Transverse colon (tissue), 4 donors: ENCODE measurements around the gene FOSL1. TPM values are rescaled to one million over a fixed set of nuclear protein-coding genes. Genes with fewer than 3 reads are reported as not detected.
A peak's percentile ranks its signal among the peaks of the same experiment; 100 is the strongest.

Experiments
- DNase-seq: peaks from one replicate; pipeline ENCODE4 v3.0.0-alpha.2; 2019
- H3K27ac ChIP-seq, 4 donors: fragments of 200-600 bp; sonication (generic); 2 replicates each; pipeline ENCODE4 v1.5.1; 2016 to 2018; ENCODE audit warnings: inconsistent platforms in 4 of 4
- H3K27me3 ChIP-seq: fragments of 200-600 bp; sonication (generic); 2 replicates; pipeline ENCODE4 v1.5.1; 2017; ENCODE audit warnings: inconsistent platforms
- H3K36me3 ChIP-seq, 4 donors: fragments of 200-600 bp; sonication (generic); 2 replicates each; pipeline ENCODE4 v1.5.1; 2017 to 2019; ENCODE audit warnings: inconsistent platforms in 4 of 4
- H3K4me1 ChIP-seq, 4 donors: fragments of 200-600 bp; sonication (generic); 2 replicates each; pipeline ENCODE4 v1.5.1; 2017 to 2020; ENCODE audit warnings: inconsistent platforms in 4 of 4
- H3K4me3 ChIP-seq, 4 donors: fragments of 200-600 bp; sonication (generic); 1 replicate in 1 of 4; 2 replicates in 3 of 4; pipeline versions ENCODE4 v1.5.1 to v1.6.1; 2017 to 2019; ENCODE audit warnings: inconsistent platforms in 4 of 4
- H3K9me3 ChIP-seq, 2 donors: fragments of 200-600 bp; sonication (generic); 2 replicates each; pipeline ENCODE4 v1.5.1; 2017 to 2019; ENCODE audit warnings: inconsistent platforms in 2 of 2
- EP300 ChIP-seq: sonication (generic); formaldehyde crosslinking; IDR thresholded peaks from one replicate; pipeline ENCODE4 v1.6.1; 2017; ENCODE audit warnings: antibody characterized with exemption, low read depth
- POLR2A ChIP-seq: fragments of 450-650 bp; IDR thresholded peaks from one replicate; pipeline ENCODE4 v1.6.1; 2016; ENCODE audit warnings: antibody characterized with exemption, mild to moderate bottlenecking, moderate library complexity
- POLR2AphosphoS5 ChIP-seq, 3 donors: sonication (generic); formaldehyde crosslinking; IDR thresholded peaks; one replicate each; pipeline ENCODE4 v1.6.1; 2016; ENCODE audit warnings: antibody characterized with exemption in 3 of 3
- WGBS, 2 donors: methylation state at CpG; one replicate each; pipeline ENCODE4 v1.1.5; 2018; ENCODE audit warnings: low coverage in 1 of 2; 5-methylcytosine and 5-hydroxymethylcytosine counted together
- in situ Hi-C, 4 donors: fragments of 200-750 bp; cut with MboI; loops; one replicate each; pipeline versions ENCODE4 v1.15.0 to v1.15.1; 2017; ENCODE audit warnings: low sequenced_read_pairs in 3 of 4, low pct_ligation_motif_present in 1 of 4, low pct_unique_long_range_greater_than_20kb in 1 of 4
- intact Hi-C: fragments of 100-400 bp; cut with DNase I; formaldehyde crosslinking; loops from one replicate; pipeline ENCODE4 v1.15.1; 2023; ENCODE audit warnings: low total_unique reads
- total RNA-seq, 4 donors: library from RNA; depleted of rRNA; stranded (reverse); fragments of >200 nt; gene quantifications; one replicate each; pipeline ENCODE4 v1.1.0, GENCODE V29; 2016
- TF ChIP-seq, protein P1 (sequence below), 5 experiments: fragments of 200-600 bp in 3 of 5; fragments of 450-650 bp in 2 of 5; sonication (generic) in 3 of 5; IDR thresholded peaks; 1 replicate in 2 of 5; 2 replicates in 3 of 5; pipeline ENCODE4 v1.5.1; 2016 to 2017; ENCODE audit warnings: antibody characterized with exemption in 5 of 5, inconsistent platforms in 3 of 5, mild to moderate bottlenecking in 2 of 5, moderate library complexity in 1 of 5

The FOSL1 gene
- total RNA-seq, 4 donors from 2014 or later: 1.2 to 11.6 TPM; not detected in 2

- no peaks in the 10 kb centered on the region for H3K9me3 ChIP-seq
- 1% methylated on average over 26 of the region's 57 CpGs; no CpG with 5 or more reads in 1 of the 2 donors for WGBS, 2 donors
- H3K27me3 ChIP-seq: no peaks in the 10 kb centered on the region
- H3K4me3 ChIP-seq: peak overlapping the region; percentile 84 to 97 (median 90)
- H3K27ac ChIP-seq: peak overlapping the region; percentile 97 to 100 (median 100)
- peaks cover 2 to 19% (median 14%) of the 10 kb centered on the region in 4 donors for H3K36me3 ChIP-seq
- H3K4me1 ChIP-seq: peaks cover 41 to 73% (median 63%) of the 10 kb centered on the region in 4 donors
- peak; percentile 90 for DNase-seq
- peak; percentile 88 for TF ChIP-seq POLR2A
- peak; percentile 75 to 93 (median 87) for TF ChIP-seq POLR2AphosphoS5 (IDR thresholded peaks at IDR 0.05)
- TF ChIP-seq, protein P1, sequence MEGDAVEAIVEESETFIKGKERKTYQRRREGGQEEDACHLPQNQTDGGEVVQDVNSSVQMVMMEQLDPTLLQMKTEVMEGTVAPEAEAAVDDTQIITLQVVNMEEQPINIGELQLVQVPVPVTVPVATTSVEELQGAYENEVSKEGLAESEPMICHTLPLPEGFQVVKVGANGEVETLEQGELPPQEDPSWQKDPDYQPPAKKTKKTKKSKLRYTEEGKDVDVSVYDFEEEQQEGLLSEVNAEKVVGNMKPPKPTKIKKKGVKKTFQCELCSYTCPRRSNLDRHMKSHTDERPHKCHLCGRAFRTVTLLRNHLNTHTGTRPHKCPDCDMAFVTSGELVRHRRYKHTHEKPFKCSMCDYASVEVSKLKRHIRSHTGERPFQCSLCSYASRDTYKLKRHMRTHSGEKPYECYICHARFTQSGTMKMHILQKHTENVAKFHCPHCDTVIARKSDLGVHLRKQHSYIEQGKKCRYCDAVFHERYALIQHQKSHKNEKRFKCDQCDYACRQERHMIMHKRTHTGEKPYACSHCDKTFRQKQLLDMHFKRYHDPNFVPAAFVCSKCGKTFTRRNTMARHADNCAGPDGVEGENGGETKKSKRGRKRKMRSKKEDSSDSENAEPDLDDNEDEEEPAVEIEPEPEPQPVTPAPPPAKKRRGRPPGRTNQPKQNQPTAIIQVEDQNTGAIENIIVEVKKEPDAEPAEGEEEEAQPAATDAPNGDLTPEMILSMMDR (IDR thresholded peaks at IDR 0.05): peak in 1 of 5 experiments; percentile 18
- TF ChIP-seq EP300: peak; percentile 65
- in situ Hi-C loops (no loop called here), intact Hi-C loops (no loop called here)
Measured at GRCh38 chr11:65856689-65857499, 43.3 kb downstream of the FOSL1 start.

- WGBS, 2 donors: 40 to 74% methylated on average over 2 to 15 of the region's 15 CpGs
- intact Hi-C loops: no loop called here
- H3K27ac ChIP-seq: peak overlapping the region; percentile 97 to 100 (median 100)
- peaks cover 33 to 66% (median 54%) of the 10 kb centered on the region in 4 donors for H3K4me1 ChIP-seq
- H3K9me3 ChIP-seq: no peaks in the 10 kb centered on the region
- no peak for DNase-seq
- H3K36me3 ChIP-seq: peaks cover 2 to 28% (median 14%) of the 10 kb centered on the region in 4 donors
- in situ Hi-C loops: no loop called here
- H3K4me3 ChIP-seq: peak overlapping the region in 3 of 4 donors; percentile 84 to 97 (median 93)
- no peaks in the 10 kb centered on the region for H3K27me3 ChIP-seq
- TF ChIP-seq EP300: no peak
- no peak for TF ChIP-seq POLR2A
- TF ChIP-seq, protein P1 (IDR thresholded peaks at IDR 0.05): no peak
- no peak for TF ChIP-seq POLR2AphosphoS5 (IDR thresholded peaks at IDR 0.05)
Measured at GRCh38 chr11:65855927-65856363, 44.2 kb downstream of the FOSL1 start.

- WGBS, 2 donors: 50 to 51% methylated on average over 2 to 14 of the region's 15 CpGs
- in situ Hi-C loops: no loop called here
Measured at GRCh38 chr11:65854852-65855837, 45.0 kb downstream of the FOSL1 start.

GRCh38 chr11:65854161-65854592, 46.0 kb downstream of the FOSL1 start:
- no peaks in the 10 kb centered on the region for H3K9me3 ChIP-seq
- H3K36me3 ChIP-seq: peaks cover 2 to 28% (median 14%) of the 10 kb centered on the region in 4 donors
- H3K27me3 ChIP-seq: no peaks in the 10 kb centered on the region
- peaks cover 31 to 55% (median 51%) of the 10 kb centered on the region in 4 donors for H3K4me1 ChIP-seq
- WGBS, 2 donors: 70% methylated on average over 4 of the region's 4 CpGs; no CpG with 5 or more reads in 1 of the 2 donors
- peak overlapping the region; percentile 97 to 100 (median 100) for H3K27ac ChIP-seq
- peak overlapping the region in 1 of 4 donors; percentile 84 for H3K4me3 ChIP-seq
- in situ Hi-C loops (no loop called here), intact Hi-C loops (no loop called here)
- peak; percentile 91 for DNase-seq
- TF ChIP-seq, protein P1 (IDR thresholded peaks at IDR 0.05): no peak
- TF ChIP-seq POLR2AphosphoS5 (IDR thresholded peaks at IDR 0.05): peak in 2 of 3 donors; percentile 3 to 91
- peak; percentile 77 for TF ChIP-seq POLR2A
- TF ChIP-seq EP300: peak; percentile 18

More at GRCh38 chr11:65854852-65855837, 45.0 kb downstream of the FOSL1 start:
- Histone ChIP-seq H3K9me3 (no peaks in the 10 kb centered on the region), H3K36me3 (peaks cover 2 to 28% (median 14%) of the 10 kb centered on the region in 4 donors), H3K4me1 (peaks cover 33 to 64% (median 54%) of the 10 kb centered on the region in 4 donors), H3K27ac (peak overlapping the region; percentile 97 to 100 (median 100)), H3K27me3 (no peaks in the 10 kb centered on the region), H3K4me3 (peak overlapping the region in 2 of 4 donors; percentile 5 to 84)
- DNase-seq: peak; percentile 18
- intact Hi-C loops: no loop called here
- TF ChIP-seq POLR2AphosphoS5 (IDR thresholded peaks at IDR 0.05): peak in 1 of 3 donors; percentile 36
- TF ChIP-seq POLR2A: no peak
